Subcutaneous abdominal adipose tissue (tissue), 5 donors: ENCODE results near the gene SYNJ2.

Source experiments
- H3K27ac ChIP-seq: one replicate; pipeline ENCODE4 v1.7.0; 2013; ENCODE audit warnings: low read depth, mild to moderate bottlenecking, inconsistent platforms, low read length, moderate library complexity
- H3K27me3 ChIP-seq, 5 donors: one replicate each; pipeline ENCODE4 v1.7.0; 2013; ENCODE audit warnings: low read length in 5 of 5, inconsistent platforms in 1 of 5; ENCODE audit not compliant: control insufficient read depth in 5 of 5, insufficient read depth in 4 of 5
- H3K36me3 ChIP-seq, 5 donors: one replicate each; pipeline ENCODE4 v1.7.0; 2013; ENCODE audit warnings: low read length in 5 of 5; ENCODE audit not compliant: control insufficient read depth in 5 of 5, insufficient read depth in 5 of 5
- H3K4me1 ChIP-seq, 5 donors: one replicate each; pipeline ENCODE4 v1.7.0; 2013; ENCODE audit warnings: low read length in 5 of 5, mild to moderate bottlenecking in 3 of 5, moderate library complexity in 1 of 5; ENCODE audit not compliant: control insufficient read depth in 5 of 5, insufficient read depth in 5 of 5
- H3K4me3 ChIP-seq, 5 donors: one replicate each; pipeline ENCODE4 v1.7.0; 2013; ENCODE audit warnings: low read length in 5 of 5, low read depth in 1 of 5
- H3K9ac ChIP-seq, 5 donors: one replicate each; pipeline ENCODE4 v1.7.0; 2013; ENCODE audit warnings: low read length in 5 of 5, mild to moderate bottlenecking in 4 of 5, moderate library complexity in 3 of 5
- H3K9me3 ChIP-seq, 5 donors: one replicate each; pipeline ENCODE4 v1.7.0; 2013; ENCODE audit warnings: low read length in 5 of 5; ENCODE audit not compliant: control insufficient read depth in 5 of 5
- donor health status: healthy.
- donor health status: healthy.
- donor health status: healthy.
- donor health status: healthy.
- donor health status: healthy.

The SYNJ2 gene

GRCh38 chr6:158142789-158143188 is 161.1 kb downstream of the SYNJ2 start:
- Histone ChIP-seq H3K27ac (no peak overlapping the region), H3K4me1 (no peaks in the 10 kb centered on the region), H3K36me3 (peaks cover 12 to 30% (median 18%) of the 10 kb centered on the region in 5 donors), H3K4me3 (no peak overlapping the region), H3K9me3 (no peaks in the 10 kb centered on the region), H3K27me3 (no peaks in the 10 kb centered on the region), H3K9ac (no peak overlapping the region)

GRCh38 chr6:158143700-158144099 is 162.0 kb downstream of the SYNJ2 start:
- no peaks in the 10 kb centered on the region for H3K4me1 ChIP-seq
- H3K9me3 ChIP-seq = no peaks in the 10 kb centered on the region
- no peak overlapping the region for H3K9ac ChIP-seq
- peaks cover 12 to 30% (median 18%) of the 10 kb centered on the region in 5 donors for H3K36me3 ChIP-seq
- H3K27me3 ChIP-seq = no peaks in the 10 kb centered on the region
- H3K27ac ChIP-seq = no peak overlapping the region
- H3K4me3 ChIP-seq = no peak overlapping the region
